ENCODE results near the gene KAZN. TPM values are rescaled to one million over a fixed set of nuclear protein-coding genes. Genes with fewer than 3 reads are reported as not detected.

Gene KAZN
- total and polyA plus RNA-seq, 4 donors: 4.4 to 19.3 (median 9.6) TPM

DNA sequence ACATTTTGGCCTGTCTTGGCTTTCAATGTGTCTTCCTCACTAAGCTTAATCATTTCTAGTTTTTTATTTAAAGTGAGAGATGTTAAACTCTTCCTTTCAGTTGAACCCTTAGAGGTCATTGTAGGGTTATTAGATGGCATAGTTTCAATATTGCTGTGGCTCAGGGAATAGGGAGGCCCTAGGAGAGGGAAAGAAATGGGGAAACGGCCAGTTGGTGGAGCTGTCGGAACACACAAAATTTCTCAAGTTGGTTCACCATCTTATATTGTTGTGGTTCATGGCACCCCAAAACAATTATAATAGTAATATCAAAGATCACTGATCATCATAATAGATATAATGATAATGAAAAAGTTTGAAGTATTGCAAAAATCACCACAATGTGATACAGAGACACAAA is 31.4 kb upstream of the KAZN start:
- intact Hi-C loops (cut with DNase I): no loop called here
- Histone ChIP-seq H3K4me1 (ENCODE audit: control insufficient read depth in 1 of 2, insufficient read depth in 2 of 2, low read length in 2 of 2) (no peaks in the 10 kb centered on the region), H3K9me3 (ENCODE audit: control insufficient read depth, low read length) (peaks cover 2% of the 10 kb centered on the region), H3K27me3 (ENCODE audit: control insufficient read depth in 1 of 2, insufficient read depth in 2 of 2, low read length in 1 of 2) (no peaks in the 10 kb centered on the region), H3K27ac (ENCODE audit: low read depth in 1 of 2, low read length in 2 of 2) (no peak overlapping the region), H3K36me3 (ENCODE audit: control insufficient read depth in 1 of 2, insufficient read depth in 2 of 2, low read length in 1 of 2) (no peaks in the 10 kb centered on the region), H3K4me3 (ENCODE audit: low read length in 2 of 2) (no peak overlapping the region)
- ATAC-seq (ENCODE audit: low FRiP score) (no peak), DNase-seq (no peak)
- WGBS, 2 donors: 89% methylated on average over 2 of the region's 2 CpGs

- Histone ChIP-seq H3K36me3 (ENCODE audit: control insufficient read depth in 1 of 2, insufficient read depth in 2 of 2, low read length in 1 of 2) (no peaks in the 10 kb centered on the region), H3K4me3 (ENCODE audit: low read length in 2 of 2) (no peak overlapping the region), H3K4me1 (ENCODE audit: control insufficient read depth in 1 of 2, insufficient read depth in 2 of 2, low read length in 2 of 2) (no peaks in the 10 kb centered on the region), H3K27ac (ENCODE audit: low read depth in 1 of 2, low read length in 2 of 2) (no peak overlapping the region), H3K27me3 (ENCODE audit: control insufficient read depth in 1 of 2, insufficient read depth in 2 of 2, low read length in 1 of 2) (no peaks in the 10 kb centered on the region), H3K9me3 (ENCODE audit: control insufficient read depth, low read length) (peaks cover 2% of the 10 kb centered on the region)
- no peak for DNase-seq
- no peak for ATAC-seq (ENCODE audit: low FRiP score)
- WGBS, 2 donors: 92% methylated on average over 5 of the region's 5 CpGs
- intact Hi-C loops (cut with DNase I): no loop called here
Observed at GRCh38 chr1:14567903-14568302, 30.6 kb upstream of the KAZN start.

DNA sequence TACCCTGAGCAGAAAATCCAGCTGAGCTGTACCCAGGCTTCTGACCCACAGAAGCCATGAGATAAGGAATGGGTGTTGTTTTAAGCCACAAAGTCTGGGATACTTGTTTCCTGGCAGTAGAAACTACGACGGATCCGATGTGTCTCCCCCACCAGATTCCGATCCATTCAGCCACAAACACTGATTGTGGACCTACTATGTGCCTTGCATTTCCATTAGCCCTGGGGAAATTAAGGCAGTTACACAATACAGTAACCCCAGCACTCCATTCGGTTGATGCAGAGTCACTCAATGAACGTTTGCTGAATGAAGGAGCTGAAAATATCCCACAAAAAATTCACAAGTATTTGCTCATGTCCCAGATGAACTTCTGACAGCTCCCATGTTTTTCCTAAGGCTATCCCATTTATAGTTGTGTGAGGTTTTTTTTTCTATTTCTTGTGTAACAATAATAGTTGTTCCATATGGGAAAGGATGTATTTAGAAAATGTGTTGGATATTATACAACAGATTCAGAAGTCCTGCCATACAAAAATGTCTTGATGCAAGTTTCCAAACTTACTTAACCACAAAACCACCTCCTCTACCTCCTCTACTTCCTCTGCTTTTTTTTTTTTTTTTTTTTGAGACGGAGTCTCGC is 29.6 kb upstream of the KAZN start:
- DNase-seq (no peak), ATAC-seq (ENCODE audit: low FRiP score) (no peak)
- WGBS, 2 donors: 63 to 77% methylated on average over 6 to 8 of the region's 8 CpGs
- H3K9me3 ChIP-seq (ENCODE audit: control insufficient read depth, low read length): peaks cover 2% of the 10 kb centered on the region
- no peaks in the 10 kb centered on the region for H3K4me1 ChIP-seq (ENCODE audit: control insufficient read depth in 1 of 2, insufficient read depth in 2 of 2, low read length in 2 of 2)
- intact Hi-C loops (cut with DNase I): no loop called here
- H3K27ac ChIP-seq (ENCODE audit: low read depth in 1 of 2, low read length in 2 of 2): no peak overlapping the region
- no peaks in the 10 kb centered on the region for H3K27me3 ChIP-seq (ENCODE audit: control insufficient read depth in 1 of 2, insufficient read depth in 2 of 2, low read length in 1 of 2)
- no peak overlapping the region for H3K4me3 ChIP-seq (ENCODE audit: low read length in 2 of 2)
- no peaks in the 10 kb centered on the region for H3K36me3 ChIP-seq (ENCODE audit: control insufficient read depth in 1 of 2, insufficient read depth in 2 of 2, low read length in 1 of 2)

DNA sequence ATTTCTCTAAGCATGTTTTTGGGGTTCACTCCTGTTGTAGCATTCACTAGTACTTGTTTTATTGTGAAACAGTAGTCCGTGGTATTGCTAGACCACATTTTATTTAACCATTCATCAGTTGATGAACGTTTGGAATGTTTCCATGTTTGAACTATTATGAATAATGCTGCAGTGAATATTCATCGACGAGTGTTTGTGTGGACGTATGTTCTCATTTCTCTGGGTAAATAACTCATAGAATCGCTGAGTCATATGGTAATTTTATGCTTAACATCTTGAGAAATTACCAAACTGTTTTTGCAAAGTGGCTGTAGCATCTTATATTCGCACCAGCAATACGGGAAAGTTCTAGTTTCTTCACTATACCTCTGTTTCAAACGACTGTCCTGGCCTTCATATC is 28.0 kb upstream of the KAZN start:
- H3K36me3 ChIP-seq (ENCODE audit: control insufficient read depth in 1 of 2, insufficient read depth in 2 of 2, low read length in 1 of 2): no peaks in the 10 kb centered on the region
- H3K27ac ChIP-seq (ENCODE audit: low read depth in 1 of 2, low read length in 2 of 2): no peak overlapping the region
- no peaks in the 10 kb centered on the region for H3K27me3 ChIP-seq (ENCODE audit: control insufficient read depth in 1 of 2, insufficient read depth in 2 of 2, low read length in 1 of 2)
- H3K4me1 ChIP-seq (ENCODE audit: control insufficient read depth in 1 of 2, insufficient read depth in 2 of 2, low read length in 2 of 2): no peaks in the 10 kb centered on the region
- no peak overlapping the region for H3K4me3 ChIP-seq (ENCODE audit: low read length in 2 of 2)
- H3K9me3 ChIP-seq (ENCODE audit: control insufficient read depth, low read length): peaks cover 2% of the 10 kb centered on the region
- no peak for DNase-seq
- intact Hi-C loops (cut with DNase I): no loop called here
- WGBS, 2 donors: 72 to 73% methylated on average over 9 of the region's 9 CpGs
- no peak for ATAC-seq (ENCODE audit: low FRiP score)

DNA sequence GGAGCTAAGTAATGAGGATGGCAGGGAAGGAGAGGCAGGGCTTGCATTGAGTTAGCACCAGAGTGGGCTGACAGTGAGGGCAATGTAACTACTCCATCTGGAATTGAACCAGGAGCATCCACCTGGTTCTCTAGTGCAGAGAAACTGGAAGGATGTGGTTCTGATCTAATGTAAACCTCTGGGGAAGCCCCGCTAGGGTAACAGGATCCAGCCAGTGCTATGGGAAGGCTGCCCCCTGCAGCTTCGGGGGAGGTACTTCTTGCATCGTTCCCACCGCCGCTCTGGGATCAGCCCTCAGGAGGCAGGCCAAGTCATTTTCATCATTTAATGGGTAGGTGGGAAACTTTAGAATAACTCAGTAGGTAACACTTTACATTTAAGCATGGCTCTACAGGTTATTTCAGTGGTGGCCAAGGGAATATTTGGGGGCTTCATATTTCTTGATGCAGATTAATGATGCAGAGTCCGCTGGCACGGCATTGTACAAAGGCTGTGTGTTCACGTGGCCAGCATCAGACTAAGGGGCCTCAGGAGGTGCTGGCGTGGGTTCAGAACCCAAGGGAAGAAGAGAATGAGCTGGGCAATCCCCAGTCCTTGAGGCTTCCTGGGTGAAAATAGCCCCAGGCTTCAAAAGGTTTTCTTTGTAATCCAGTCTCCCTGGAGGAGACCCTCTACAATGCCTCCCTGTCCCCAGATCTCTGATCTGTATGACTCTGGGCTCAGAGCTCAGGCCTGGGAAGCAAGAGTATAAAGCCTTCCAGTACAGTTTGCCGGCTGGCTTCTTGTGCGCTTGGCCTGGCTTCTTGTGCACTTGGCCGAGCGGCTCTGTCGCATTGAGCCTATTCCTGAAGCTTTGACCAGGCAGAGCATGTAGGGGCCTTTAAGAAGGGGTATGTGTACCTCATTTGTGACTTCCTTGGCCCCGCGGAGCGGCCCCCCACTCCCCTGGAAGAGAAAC is 26.4 kb upstream of the KAZN start:
- DNase-seq: no peak
- 88 to 90% methylated on average over 17 of the region's 17 CpGs for WGBS, 2 donors
- intact Hi-C loops (cut with DNase I): no loop called here
- Histone ChIP-seq H3K27me3 (ENCODE audit: control insufficient read depth in 1 of 2, insufficient read depth in 2 of 2, low read length in 1 of 2) (no peaks in the 10 kb centered on the region), H3K9me3 (ENCODE audit: control insufficient read depth, low read length) (peaks cover 2% of the 10 kb centered on the region), H3K36me3 (ENCODE audit: control insufficient read depth in 1 of 2, insufficient read depth in 2 of 2, low read length in 1 of 2) (no peaks in the 10 kb centered on the region), H3K27ac (ENCODE audit: low read depth in 1 of 2, low read length in 2 of 2) (no peak overlapping the region), H3K4me3 (ENCODE audit: low read length in 2 of 2) (no peak overlapping the region), H3K4me1 (ENCODE audit: control insufficient read depth in 1 of 2, insufficient read depth in 2 of 2, low read length in 2 of 2) (no peaks in the 10 kb centered on the region)
- ATAC-seq (ENCODE audit: low FRiP score): no peak

- Histone ChIP-seq H3K4me1 (ENCODE audit: control insufficient read depth in 1 of 2, insufficient read depth in 2 of 2, low read length in 2 of 2) (no peaks in the 10 kb centered on the region), H3K4me3 (ENCODE audit: low read length in 2 of 2) (no peak overlapping the region), H3K9me3 (ENCODE audit: control insufficient read depth, low read length) (peaks cover 2% of the 10 kb centered on the region), H3K36me3 (ENCODE audit: control insufficient read depth in 1 of 2, insufficient read depth in 2 of 2, low read length in 1 of 2) (no peaks in the 10 kb centered on the region), H3K27me3 (ENCODE audit: control insufficient read depth in 1 of 2, insufficient read depth in 2 of 2, low read length in 1 of 2) (no peaks in the 10 kb centered on the region), H3K27ac (ENCODE audit: low read depth in 1 of 2, low read length in 2 of 2) (no peak overlapping the region)
- ATAC-seq (ENCODE audit: low FRiP score) (no peak), DNase-seq (no peak)
- WGBS, 2 donors: 92 to 95% methylated on average over 4 of the region's 4 CpGs
- intact Hi-C loops (cut with DNase I): no loop called here
Observed at GRCh38 chr1:14572861-14573260, 25.6 kb upstream of the KAZN start.

GRCh38 chr1:14576155-14576554 is 22.3 kb upstream of the KAZN start:
- no peak for ATAC-seq (ENCODE audit: low FRiP score)
- DNase-seq: no peak
- 94 to 96% methylated on average over 2 of the region's 2 CpGs for WGBS, 2 donors
- H3K27me3 ChIP-seq (ENCODE audit: control insufficient read depth in 1 of 2, insufficient read depth in 2 of 2, low read length in 1 of 2): no peaks in the 10 kb centered on the region
- intact Hi-C loops (cut with DNase I): no loop called here
- H3K27ac ChIP-seq (ENCODE audit: low read depth in 1 of 2, low read length in 2 of 2): no peak overlapping the region
- H3K9me3 ChIP-seq (ENCODE audit: control insufficient read depth, low read length): no peaks in the 10 kb centered on the region
- H3K4me1 ChIP-seq (ENCODE audit: control insufficient read depth in 1 of 2, insufficient read depth in 2 of 2, low read length in 2 of 2): no peaks in the 10 kb centered on the region
- H3K4me3 ChIP-seq (ENCODE audit: low read length in 2 of 2): no peak overlapping the region
- H3K36me3 ChIP-seq (ENCODE audit: control insufficient read depth in 1 of 2, insufficient read depth in 2 of 2, low read length in 1 of 2): no peaks in the 10 kb centered on the region

DNA sequence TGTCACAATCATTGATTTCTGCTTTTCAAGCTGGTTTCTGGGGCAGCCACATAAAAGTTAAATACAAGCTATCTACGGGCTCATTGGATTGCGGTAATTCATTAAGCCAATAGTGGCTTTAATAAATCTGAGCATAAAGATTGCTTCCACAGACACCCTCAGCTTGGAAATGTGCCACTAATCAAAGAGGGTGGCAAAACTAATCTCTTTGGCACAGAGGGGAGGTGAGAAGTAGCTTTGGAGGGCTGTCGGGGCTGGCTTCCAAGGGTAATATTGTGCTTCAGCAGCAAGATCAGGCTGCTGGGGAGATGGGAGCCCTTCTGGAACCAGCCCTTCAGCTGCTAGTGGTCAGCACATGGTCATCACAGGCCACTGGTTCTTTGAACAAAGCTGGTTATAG is 21.2 kb upstream of the KAZN start:
- no peak for ATAC-seq (ENCODE audit: low FRiP score)
- no peak for DNase-seq
- intact Hi-C loops (cut with DNase I): no loop called here
- Histone ChIP-seq H3K27ac (ENCODE audit: low read depth in 1 of 2, low read length in 2 of 2) (no peak overlapping the region), H3K9me3 (ENCODE audit: control insufficient read depth, low read length) (peaks cover 3% of the 10 kb centered on the region), H3K27me3 (ENCODE audit: control insufficient read depth in 1 of 2, insufficient read depth in 2 of 2, low read length in 1 of 2) (no peaks in the 10 kb centered on the region), H3K4me1 (ENCODE audit: control insufficient read depth in 1 of 2, insufficient read depth in 2 of 2, low read length in 2 of 2) (no peaks in the 10 kb centered on the region), H3K4me3 (ENCODE audit: low read length in 2 of 2) (no peak overlapping the region), H3K36me3 (ENCODE audit: control insufficient read depth in 1 of 2, insufficient read depth in 2 of 2, low read length in 1 of 2) (no peaks in the 10 kb centered on the region)
- 42 to 56% methylated on average over 3 of the region's 3 CpGs for WGBS, 2 donors

DNA sequence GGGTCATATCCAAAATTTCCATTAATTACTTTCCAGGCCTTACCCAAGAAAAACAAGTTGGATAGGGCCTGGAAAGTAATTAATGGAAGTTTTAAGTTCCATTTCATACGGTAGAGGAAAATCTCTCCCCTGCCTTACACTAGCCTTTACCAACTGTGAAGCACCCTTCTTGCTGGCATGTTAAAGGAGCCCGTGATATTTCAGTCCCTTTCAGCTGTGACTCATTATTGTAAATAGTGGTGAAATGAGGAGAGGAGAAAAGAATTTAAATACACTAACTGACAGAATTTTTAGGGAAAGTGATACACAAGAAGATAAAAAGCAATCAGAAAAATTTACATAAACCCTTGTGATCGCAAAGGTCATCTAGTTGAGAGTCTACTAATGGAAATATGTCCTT is 20.3 kb upstream of the KAZN start:
- Histone ChIP-seq H3K4me1 (ENCODE audit: control insufficient read depth in 1 of 2, insufficient read depth in 2 of 2, low read length in 2 of 2) (no peaks in the 10 kb centered on the region), H3K4me3 (ENCODE audit: low read length in 2 of 2) (no peak overlapping the region), H3K27ac (ENCODE audit: low read depth in 1 of 2, low read length in 2 of 2) (no peak overlapping the region), H3K9me3 (ENCODE audit: control insufficient read depth, low read length) (peaks cover 3% of the 10 kb centered on the region), H3K27me3 (ENCODE audit: control insufficient read depth in 1 of 2, insufficient read depth in 2 of 2, low read length in 1 of 2) (no peaks in the 10 kb centered on the region), H3K36me3 (ENCODE audit: control insufficient read depth in 1 of 2, insufficient read depth in 2 of 2, low read length in 1 of 2) (no peaks in the 10 kb centered on the region)
- ATAC-seq (ENCODE audit: low FRiP score): no peak
- no peak for DNase-seq
- intact Hi-C loops (cut with DNase I): no loop called here
- 46 to 51% methylated on average over 3 of the region's 3 CpGs for WGBS, 2 donors
